Superior temporal gyrus (tissue), 1 donor: Measurements from ENCODE around the gene UBE2L3.
"Not testable (repeated sequence)": the region's sequence is repeated elsewhere in the genome, so short reads cannot be mapped to it uniquely, and the experiment has no call there.

Experiments used
- DNase-seq: peaks from one replicate; pipeline ENCODE4 v3.0.0-alpha.2; 2016; ENCODE audit errors: extremely low spot score

UBE2L3 gene

GRCh38 chr22:21626073-21626734, 58.7 kb downstream of the UBE2L3 start:
- no peak for DNase-seq

DNA sequence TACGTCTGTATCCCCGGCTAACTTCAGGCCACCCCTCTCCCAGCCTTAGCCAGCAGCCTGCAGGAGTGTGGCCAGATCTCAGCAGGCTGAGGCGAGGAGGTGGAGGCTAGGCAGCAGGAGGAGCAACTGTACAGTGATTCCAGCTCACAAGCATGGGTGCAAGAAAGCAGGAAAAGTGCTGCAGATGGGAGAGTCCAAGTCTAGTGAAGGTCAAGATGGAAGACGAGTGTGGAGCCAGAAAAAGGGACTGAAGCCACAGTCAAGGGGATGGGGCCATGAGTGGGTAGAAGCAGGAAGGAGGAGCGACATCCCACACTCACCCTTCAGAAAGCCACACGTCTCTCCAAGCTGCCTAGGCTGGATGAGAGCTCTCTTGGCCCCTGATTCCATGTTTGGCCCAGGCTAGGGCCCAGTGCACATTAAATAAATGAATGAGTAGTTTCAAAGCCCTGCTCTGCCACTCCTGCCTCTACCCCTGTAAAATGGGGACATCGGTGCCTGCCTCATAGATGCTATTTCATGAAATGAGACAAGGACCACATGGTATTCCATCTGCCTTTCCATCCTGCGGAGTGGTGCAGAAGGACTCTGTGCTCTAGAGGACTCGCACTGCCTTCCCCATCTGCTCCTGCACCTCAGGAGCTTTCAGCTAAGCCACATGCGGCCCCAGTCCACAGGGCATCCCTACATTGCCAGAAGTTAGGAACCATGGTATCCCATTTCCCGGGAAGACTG, 59.4 kb downstream of the UBE2L3 start:
- DNase-seq, result no peak

- DNase-seq, result no peak
Observed at GRCh38 chr22:21628386-21629254, 61.1 kb downstream of the UBE2L3 start.

DNA sequence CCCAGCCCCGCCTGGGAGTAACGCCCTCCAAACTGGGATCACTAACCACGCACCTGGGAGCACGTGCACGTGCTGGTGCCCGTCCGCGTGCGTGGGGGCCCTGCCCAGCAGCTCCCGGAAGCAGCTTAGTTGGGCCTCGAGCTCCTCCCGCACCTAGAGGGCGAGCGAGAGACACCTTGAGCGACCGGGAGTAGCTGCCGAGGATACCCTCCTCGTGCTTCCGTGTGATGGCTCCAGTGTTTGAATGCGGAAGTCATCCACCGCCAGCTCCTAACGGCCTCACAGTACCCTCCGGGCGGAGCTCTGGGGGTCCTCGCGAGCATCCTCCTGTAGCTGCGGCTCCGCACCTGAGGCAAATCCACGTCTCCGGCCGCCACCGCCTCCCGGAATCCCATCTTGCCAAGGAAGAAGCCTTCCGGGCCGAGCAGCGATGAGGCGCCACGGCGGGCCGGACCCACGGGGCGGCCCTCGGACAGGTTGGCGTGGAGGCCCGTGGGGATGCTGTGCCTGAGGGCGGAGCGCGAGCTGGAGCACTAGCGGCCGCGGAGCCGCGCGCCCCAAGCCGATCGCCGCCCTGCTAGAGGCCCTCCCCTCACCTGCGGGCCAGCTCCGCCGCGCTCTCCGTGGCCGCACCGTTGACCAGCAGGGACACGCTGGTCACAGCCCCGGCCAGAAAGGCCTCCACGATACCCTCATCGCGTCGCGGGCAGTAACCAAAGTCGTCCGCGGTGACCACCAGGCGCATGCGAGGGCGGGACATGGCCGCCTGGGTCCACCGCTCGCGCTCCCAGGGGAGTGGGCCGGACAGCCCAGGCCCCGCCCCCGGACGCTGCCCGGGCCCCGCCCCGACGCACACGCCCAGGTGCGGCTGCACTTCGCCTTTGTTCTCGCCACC, 62.0 kb downstream of the UBE2L3 start, which contains the start of gene YDJC:
YDJC (minus strand) TSS at position 768 of the 895 bp plus-strand sequence; CDS start at position 760, 8 bp downstream.
- DNase-seq, result peak; percentile 91

GRCh38 chr22:21631025-21631424, 63.5 kb downstream of the UBE2L3 start:
- no peak for DNase-seq

- DNase-seq, result no peak
Observed at GRCh38 chr22:21632237-21632895, 64.9 kb downstream of the UBE2L3 start, which contains the start of gene CCDC116. TSS of gene CCDC116 (plus strand) at chr22:21632760. CDS start at chr22:21633182, 422 bp downstream.

- no peak for DNase-seq
Observed at GRCh38 chr22:21632931-21633330, 65.4 kb downstream of the UBE2L3 start.

DNA sequence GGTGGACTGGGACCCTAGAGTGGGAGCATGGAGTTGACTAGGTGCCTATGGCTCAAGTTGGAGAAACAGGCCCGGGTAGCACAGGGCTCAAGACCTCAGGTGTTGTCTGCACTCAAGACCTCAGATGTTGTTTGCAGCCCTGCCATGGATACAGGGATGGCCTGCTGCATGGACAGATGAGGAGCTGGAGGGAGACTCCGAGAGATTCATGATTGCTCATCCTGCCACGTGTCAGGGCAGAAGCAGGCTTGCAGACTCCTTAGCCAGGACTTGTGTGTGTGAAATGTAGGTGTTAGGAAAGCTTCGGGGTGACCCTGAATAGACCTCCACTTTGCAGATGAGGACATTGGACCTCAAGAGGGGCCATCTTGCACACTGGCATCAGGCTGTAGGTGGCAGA, 66.0 kb downstream of the UBE2L3 start:
- no peak for DNase-seq

DNA sequence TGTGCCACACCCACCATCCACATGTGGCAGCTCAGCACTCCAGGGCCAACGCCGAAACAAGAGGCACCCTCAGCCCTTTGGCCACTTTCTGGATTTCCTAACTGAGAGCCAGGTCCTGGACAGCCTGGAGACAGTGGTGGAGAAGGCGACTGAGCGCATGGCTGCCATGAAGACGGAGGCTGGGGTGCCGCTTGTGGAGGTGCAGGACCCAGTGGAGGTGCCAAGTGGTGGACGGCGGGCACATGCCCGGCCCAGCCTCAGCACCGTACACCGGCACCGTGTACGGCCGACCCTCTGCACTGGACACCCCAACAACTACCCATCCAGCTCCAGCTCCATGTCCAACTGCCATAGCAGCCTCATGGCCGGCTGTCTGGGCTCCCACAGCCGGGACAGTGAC, 66.6 kb downstream of the UBE2L3 start:
- DNase-seq, result no peak

DNA sequence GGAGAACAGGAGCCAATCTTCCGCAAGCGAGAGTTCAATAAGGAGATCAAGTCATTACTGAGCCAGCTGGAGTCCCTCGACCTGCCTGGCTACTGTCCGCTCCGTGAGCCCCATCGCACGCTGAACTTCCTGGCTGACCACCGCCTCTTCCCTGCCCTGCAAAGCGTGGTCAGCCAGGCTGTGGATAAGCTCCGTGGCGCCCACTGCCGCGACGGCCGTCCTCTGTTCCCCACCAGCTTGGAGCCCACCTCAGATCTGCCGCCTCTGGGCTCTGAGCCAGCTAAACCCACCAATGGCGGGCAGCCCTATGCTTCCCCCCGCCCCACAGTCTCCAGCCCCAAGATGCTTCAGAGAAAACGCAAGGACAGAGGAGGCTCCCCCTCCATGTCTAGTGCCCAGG, 67.3 kb downstream of the UBE2L3 start:
- DNase-seq, result no peak

- no peak for DNase-seq
Observed at GRCh38 chr22:21635771-21636510, 68.4 kb downstream of the UBE2L3 start.

GRCh38 chr22:21636629-21637218, 69.2 kb downstream of the UBE2L3 start:
- DNase-seq, result no peak

DNA sequence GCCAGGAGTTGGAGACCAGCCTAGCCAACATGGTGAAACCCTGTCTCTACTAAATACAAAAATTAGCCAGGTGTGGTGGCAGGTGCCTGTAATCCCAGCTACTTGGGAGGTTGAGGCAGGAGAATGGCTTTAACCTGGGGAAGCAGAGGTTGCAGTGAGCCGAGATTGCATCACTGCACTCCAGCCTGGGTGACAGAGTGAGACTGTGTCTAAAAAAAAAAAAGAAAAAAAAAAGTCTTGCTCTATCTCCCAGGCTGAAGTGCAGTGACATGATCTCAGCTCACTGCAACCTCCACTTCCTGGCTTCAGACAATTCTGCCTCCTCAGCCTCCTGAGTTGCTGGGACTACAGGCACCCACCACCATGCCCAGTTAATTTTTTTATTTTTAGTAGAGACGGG, 69.9 kb downstream of the UBE2L3 start:
- not testable (repeated sequence) for DNase-seq

- no peak for DNase-seq
Observed at GRCh38 chr22:21639359-21639758, 71.8 kb downstream of the UBE2L3 start.

DNA sequence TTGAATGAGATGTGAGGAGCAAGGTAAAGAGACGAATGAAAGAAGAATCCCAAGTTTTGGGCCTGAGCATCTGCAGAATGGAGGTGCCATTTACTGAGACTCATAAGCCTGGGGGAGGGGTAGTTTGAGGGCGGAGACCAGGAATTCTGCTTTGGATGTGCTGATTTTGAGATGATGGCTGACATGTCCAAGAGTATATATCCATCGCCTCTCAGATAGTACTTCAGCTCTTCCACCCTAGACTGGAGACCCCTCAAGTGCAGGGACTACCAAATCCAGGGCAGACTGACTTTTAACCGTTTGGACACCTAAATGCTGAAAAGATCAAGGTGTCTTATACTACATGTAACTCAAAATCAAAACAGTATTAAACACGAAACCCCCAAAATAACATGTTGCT, 73.3 kb downstream of the UBE2L3 start:
- DNase-seq, result no peak

- DNase-seq, result peak; percentile 54
Observed at GRCh38 chr22:21641417-21641788, 73.9 kb downstream of the UBE2L3 start.

GRCh38 chr22:21641789-21642583, 74.5 kb downstream of the UBE2L3 start, which contains the start of gene SDF2L1:
TSS of gene SDF2L1 (plus strand) at chr22:21642302. CDS start at chr22:21642337, 35 bp downstream.
- DNase-seq, result peak; percentile 99

- peak; percentile 62 for DNase-seq
Observed at GRCh38 chr22:21642584-21643448, 75.3 kb downstream of the UBE2L3 start.
